ENCODE results near the gene PTPN1.

Gene PTPN1

DNA sequence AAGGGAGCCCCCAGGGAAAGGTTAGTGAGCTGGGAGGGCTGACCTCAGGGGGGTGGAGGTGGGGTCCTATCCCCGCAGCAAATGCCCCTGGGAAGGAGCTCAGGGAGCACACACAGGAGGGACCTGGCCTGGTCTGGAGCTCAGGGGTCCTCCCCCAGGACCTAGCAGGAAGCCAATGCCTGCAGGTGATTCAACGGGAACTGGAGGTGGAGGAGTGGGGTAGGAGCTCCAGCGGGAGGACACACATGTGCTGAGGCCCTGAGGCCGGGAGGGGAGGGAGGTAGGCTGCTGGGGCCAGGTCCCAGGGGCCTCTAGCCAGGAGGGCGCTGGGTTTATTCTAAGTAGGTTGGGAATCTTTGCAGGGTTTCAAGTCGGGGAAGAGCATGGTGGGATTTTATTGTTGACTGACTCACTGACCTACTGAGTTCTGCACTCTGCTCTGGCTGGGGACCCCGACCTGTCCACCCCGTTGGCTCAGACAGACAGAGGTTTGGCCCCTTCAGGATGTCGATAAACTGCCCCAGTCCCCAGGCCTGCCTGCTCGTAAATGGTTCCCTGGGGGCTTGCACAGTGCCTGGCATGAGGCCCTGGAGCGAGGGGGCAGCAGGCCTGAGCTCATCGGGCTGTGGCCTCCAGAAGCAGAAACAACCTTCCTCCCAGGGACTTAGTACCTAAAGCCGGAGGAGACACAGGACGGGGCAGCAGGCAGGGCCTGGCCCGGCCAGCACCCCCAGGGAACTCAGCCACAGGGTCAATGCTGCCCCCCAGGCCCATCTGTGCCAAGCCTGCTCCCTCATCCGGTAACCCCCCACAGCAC, 118.9 kb downstream of the PTPN1 start:
- H3K36me3 ChIP-seq (ENCODE audit: control insufficient read depth in 2 of 2, insufficient read depth in 1 of 2, low read length in 2 of 2): no peaks in the 10 kb centered on the region
- no peaks in the 10 kb centered on the region for H3K9me3 ChIP-seq (ENCODE audit: control insufficient read depth, insufficient read depth, low read depth, low read length)
- no peaks in the 10 kb centered on the region for H3K4me1 ChIP-seq (ENCODE audit: control insufficient read depth, insufficient read depth, low read length)
- H3K27ac ChIP-seq (ENCODE audit: extremely low read depth, low read depth, low read length): no peak overlapping the region
- TF ChIP-seq GLI2 (tag by site-specific recombination; IDR thresholded peaks at IDR 0.05; ENCODE audit: borderline replicate concordance, low read depth) (no peak), ZNF114 (tag by site-specific recombination; IDR thresholded peaks at IDR 0.05) (no peak), ZNF571 (tag by site-specific recombination; IDR thresholded peaks at IDR 0.05) (no peak), ZNF223 (tag by site-specific recombination; IDR thresholded peaks at IDR 0.05) (no peak), ZXDB (tag by site-specific recombination; IDR thresholded peaks at IDR 0.05) (no peak), ZIC2 (tag by site-specific recombination; IDR thresholded peaks at IDR 0.05) (peak; percentile 84), ZFHX2 (tag by site-specific recombination; conservative IDR thresholded peaks at IDR 0.05) (peak; percentile 42), GLIS1 (tag by site-specific recombination; IDR thresholded peaks at IDR 0.05) (peak; percentile 68), GLIS2 (tag by site-specific recombination; IDR thresholded peaks at IDR 0.05) (peak; percentile 49; the same call in 1 of the 2 replicates), ZNF311 (tag by site-specific recombination; IDR thresholded peaks at IDR 0.05; ENCODE audit: borderline replicate concordance) (no peak), EGR2 (tag by site-specific recombination; IDR thresholded peaks at IDR 0.05; ENCODE audit: low read depth) (peak; percentile 46; the same call in 1 of the 2 replicates)
- TF ChIP-seq, protein P1, sequence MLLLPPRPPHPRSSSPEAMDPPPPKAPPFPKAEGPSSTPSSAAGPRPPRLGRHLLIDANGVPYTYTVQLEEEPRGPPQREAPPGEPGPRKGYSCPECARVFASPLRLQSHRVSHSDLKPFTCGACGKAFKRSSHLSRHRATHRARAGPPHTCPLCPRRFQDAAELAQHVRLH (tag by site-specific recombination; IDR thresholded peaks at IDR 0.05): no peak
- H3K4me3 ChIP-seq (ENCODE audit: low read depth, low read length): no peak overlapping the region
- CTCF ChIA-PET: interaction anchor here (0.6 to 1.3 kb wide), 4 partner anchors 68 to 162 kb away, joined by 3 to 6 read pairs (median 4); no protein-coding TSS in a partner anchor
- POLR2A ChIA-PET: no interaction called here

DNA sequence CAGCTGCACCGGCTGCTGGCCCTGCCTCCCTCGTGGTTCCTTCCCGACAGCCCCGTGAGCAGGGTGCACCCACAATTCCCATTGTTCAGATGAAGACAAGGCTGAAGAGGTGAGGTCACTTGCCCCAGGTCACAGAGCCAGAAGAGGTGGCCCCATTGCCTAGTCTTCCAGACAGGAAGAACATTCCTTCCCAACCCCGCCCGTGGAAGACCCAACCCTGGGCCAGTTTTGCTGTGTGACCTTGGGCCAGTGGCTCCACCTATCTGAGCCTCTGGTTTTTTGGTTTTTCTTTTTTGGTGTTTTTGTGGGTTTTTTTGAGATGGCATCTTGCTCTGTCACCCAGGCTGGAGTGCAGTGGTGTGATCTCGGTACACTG, 119.5 kb downstream of the PTPN1 start:
- H3K27ac ChIP-seq (ENCODE audit: extremely low read depth, low read depth, low read length): no peak overlapping the region
- ChIA-PET CTCF (interaction anchor here (1.1 kb wide), 1 partner anchor 159 kb away, joined by 3 read pairs; no protein-coding TSS in a partner anchor), POLR2A (no interaction called here)
- H3K9me3 ChIP-seq (ENCODE audit: control insufficient read depth, insufficient read depth, low read depth, low read length): no peaks in the 10 kb centered on the region
- no peak for TF ChIP-seq ZNF561 (tag by site-specific recombination; IDR thresholded peaks at IDR 0.05; ENCODE audit: borderline replicate concordance)
- H3K4me3 ChIP-seq (ENCODE audit: low read depth, low read length): no peak overlapping the region
- no peaks in the 10 kb centered on the region for H3K4me1 ChIP-seq (ENCODE audit: control insufficient read depth, insufficient read depth, low read length)
- no peaks in the 10 kb centered on the region for H3K36me3 ChIP-seq (ENCODE audit: control insufficient read depth in 2 of 2, insufficient read depth in 1 of 2, low read length in 2 of 2)

DNA sequence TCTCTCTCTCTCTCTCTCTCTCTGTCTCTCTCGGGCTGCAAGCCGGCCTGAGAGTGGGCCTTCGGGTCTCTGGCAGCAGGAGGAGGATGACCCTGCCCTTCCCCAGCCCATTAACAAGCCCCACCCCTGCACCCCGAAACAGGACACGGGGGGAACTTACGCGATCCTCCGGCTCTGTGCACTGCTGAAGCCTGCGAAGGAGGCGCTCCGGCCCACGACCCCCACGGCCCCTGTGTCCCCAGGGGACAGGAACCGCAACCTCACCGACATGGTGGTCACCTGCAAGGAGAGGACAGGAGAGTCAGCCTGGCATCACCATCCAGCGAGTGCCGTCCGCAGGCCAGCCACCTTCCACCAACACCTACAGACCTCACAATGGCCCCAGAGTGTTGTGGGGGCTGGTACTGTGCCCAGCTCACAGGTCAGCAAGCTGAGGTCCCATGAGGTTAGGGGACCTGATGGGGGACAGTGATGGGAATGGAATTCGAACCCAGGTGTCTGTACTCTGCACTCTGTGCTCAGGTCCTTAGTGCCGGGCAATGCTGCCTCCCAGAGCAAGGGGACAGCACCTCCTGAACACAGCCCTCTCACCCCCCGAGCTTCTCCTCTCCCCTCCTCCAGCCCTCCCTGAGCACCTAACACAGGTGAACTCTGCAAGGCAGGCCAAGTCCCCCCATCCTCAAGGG, 120.5 kb downstream of the PTPN1 start:
- POLR2A ChIA-PET: no interaction called here
- Histone ChIP-seq H3K9me3 (ENCODE audit: control insufficient read depth, insufficient read depth, low read depth, low read length) (no peaks in the 10 kb centered on the region), H3K4me3 (ENCODE audit: low read depth, low read length) (no peak overlapping the region), H3K4me1 (ENCODE audit: control insufficient read depth, insufficient read depth, low read length) (no peaks in the 10 kb centered on the region), H3K27ac (ENCODE audit: extremely low read depth, low read depth, low read length) (no peak overlapping the region), H3K36me3 (ENCODE audit: control insufficient read depth in 2 of 2, insufficient read depth in 1 of 2, low read length in 2 of 2) (no peaks in the 10 kb centered on the region)
- CTCF ChIA-PET: interaction anchor here (0.6 to 0.7 kb wide), 2 partner anchors 83 to 164 kb away, joined by 3 read pairs; partner anchors contain the start of gene BCAS4
- peak; percentile 56; the same call in 1 of the 2 replicates for TF ChIP-seq ZNF596 (tag by site-specific recombination; IDR thresholded peaks at IDR 0.05)
- TF ChIP-seq ZNF555 (tag by site-specific recombination; conservative IDR thresholded peaks at IDR 0.05): no peak

DNA sequence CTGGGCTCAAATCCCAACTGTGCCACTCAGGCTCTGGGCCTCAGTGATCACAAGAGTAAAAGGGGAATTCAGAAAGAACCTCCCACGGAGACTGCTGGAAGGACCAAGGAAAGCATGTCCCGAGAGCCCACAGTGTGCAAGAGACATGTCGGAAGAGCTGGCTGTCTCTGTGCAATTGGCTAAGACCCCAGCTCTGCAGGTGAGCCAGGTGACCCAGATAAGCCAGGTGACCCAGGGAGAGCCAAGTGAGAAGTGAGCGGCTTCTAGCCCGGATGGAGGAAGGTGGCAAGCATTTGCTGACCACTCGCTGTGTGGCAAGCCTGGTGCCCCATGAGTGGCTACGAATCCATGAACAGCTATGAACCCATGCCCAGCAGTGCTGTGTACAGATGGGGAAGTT, 122.1 kb downstream of the PTPN1 start:
- POLR2A ChIA-PET: no interaction called here
- CTCF ChIA-PET: interaction anchor here (0.7 to 1.1 kb wide), 2 partner anchors 9 to 174 kb away, joined by 3 read pairs; no protein-coding TSS in a partner anchor
- Histone ChIP-seq H3K9me3 (ENCODE audit: control insufficient read depth, insufficient read depth, low read depth, low read length) (no peaks in the 10 kb centered on the region), H3K27ac (ENCODE audit: extremely low read depth, low read depth, low read length) (no peak overlapping the region), H3K4me3 (ENCODE audit: low read depth, low read length) (no peak overlapping the region), H3K36me3 (ENCODE audit: control insufficient read depth in 2 of 2, insufficient read depth in 1 of 2, low read length in 2 of 2) (no peaks in the 10 kb centered on the region), H3K4me1 (ENCODE audit: control insufficient read depth, insufficient read depth, low read length) (peaks cover 4% of the 10 kb centered on the region)
- TF ChIP-seq GLI4 (tag by site-specific recombination; IDR thresholded peaks at IDR 0.05): no peak
- TF ChIP-seq, protein P2, sequence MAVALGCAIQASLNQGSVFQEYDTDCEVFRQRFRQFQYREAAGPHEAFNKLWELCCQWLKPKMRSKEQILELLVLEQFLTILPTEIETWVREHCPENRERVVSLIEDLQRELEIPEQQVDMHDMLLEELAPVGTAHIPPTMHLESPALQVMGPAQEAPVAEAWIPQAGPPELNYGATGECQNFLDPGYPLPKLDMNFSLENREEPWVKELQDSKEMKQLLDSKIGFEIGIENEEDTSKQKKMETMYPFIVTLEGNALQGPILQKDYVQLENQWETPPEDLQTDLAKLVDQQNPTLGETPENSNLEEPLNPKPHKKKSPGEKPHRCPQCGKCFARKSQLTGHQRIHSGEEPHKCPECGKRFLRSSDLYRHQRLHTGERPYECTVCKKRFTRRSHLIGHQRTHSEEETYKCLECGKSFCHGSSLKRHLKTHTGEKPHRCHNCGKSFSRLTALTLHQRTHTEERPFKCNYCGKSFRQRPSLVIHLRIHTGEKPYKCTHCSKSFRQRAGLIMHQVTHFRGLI (tag by site-specific recombination; IDR thresholded peaks at IDR 0.05): no peak
- TF ChIP-seq ZNF112 (tag by site-specific recombination; IDR thresholded peaks at IDR 0.05): no peak
- TF ChIP-seq ZNF701 (tag by site-specific recombination; IDR thresholded peaks at IDR 0.05): no peak
- TF ChIP-seq, protein P3, sequence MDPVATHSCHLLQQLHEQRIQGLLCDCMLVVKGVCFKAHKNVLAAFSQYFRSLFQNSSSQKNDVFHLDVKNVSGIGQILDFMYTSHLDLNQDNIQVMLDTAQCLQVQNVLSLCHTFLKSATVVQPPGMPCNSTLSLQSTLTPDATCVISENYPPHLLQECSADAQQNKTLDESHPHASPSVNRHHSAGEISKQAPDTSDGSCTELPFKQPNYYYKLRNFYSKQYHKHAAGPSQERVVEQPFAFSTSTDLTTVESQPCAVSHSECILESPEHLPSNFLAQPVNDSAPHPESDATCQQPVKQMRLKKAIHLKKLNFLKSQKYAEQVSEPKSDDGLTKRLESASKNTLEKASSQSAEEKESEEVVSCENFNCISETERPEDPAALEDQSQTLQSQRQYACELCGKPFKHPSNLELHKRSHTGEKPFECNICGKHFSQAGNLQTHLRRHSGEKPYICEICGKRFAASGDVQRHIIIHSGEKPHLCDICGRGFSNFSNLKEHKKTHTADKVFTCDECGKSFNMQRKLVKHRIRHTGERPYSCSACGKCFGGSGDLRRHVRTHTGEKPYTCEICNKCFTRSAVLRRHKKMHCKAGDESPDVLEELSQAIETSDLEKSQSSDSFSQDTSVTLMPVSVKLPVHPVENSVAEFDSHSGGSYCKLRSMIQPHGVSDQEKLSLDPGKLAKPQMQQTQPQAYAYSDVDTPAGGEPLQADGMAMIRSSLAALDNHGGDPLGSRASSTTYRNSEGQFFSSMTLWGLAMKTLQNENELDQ (tag by site-specific recombination; IDR thresholded peaks at IDR 0.05; ENCODE audit: low read depth): no peak
- TF ChIP-seq KLF10 (tag by site-specific recombination; IDR thresholded peaks at IDR 0.05): no peak
- TF ChIP-seq MZF1 (tag by site-specific recombination; IDR thresholded peaks at IDR 0.05; ENCODE audit: borderline replicate concordance): no peak
- TF ChIP-seq SP2 (tag by site-specific recombination; IDR thresholded peaks at IDR 0.05): no peak
- TF ChIP-seq ZNF610 (tag by site-specific recombination; IDR thresholded peaks at IDR 0.05; ENCODE audit: borderline replicate concordance): no peak
